HCT116 (cell line): ENCODE data around the gene HFM1.

ENCODE experiments used
- CTCF ChIP-seq, 3 experiments: fragments of 200-600 bp in 1 of 3; sonication (generic) in 1 of 3; IDR thresholded peaks in 2 of 3; conservative IDR thresholded peaks in 1 of 3; 2 replicates each; pipeline ENCODE4 v1.5.1; 2012 to 2017; ENCODE audit warnings: low read depth in 2 of 3, low read length in 2 of 3, antibody characterized with exemption in 1 of 3, borderline replicate concordance in 1 of 3, control low read depth in 1 of 3, mild to moderate bottlenecking in 1 of 3, mixed read lengths in 1 of 3, mixed run types in 1 of 3, moderate library complexity in 1 of 3; ENCODE audit not compliant: insufficient read depth in 1 of 3
- EZH2 ChIP-seq: fragments of 200-600 bp; sonication (generic); IDR thresholded peaks from 2 replicates; pipeline ENCODE4 v1.6.1; 2017; ENCODE audit warnings: antibody characterized with exemption, mixed run types
- JUND ChIP-seq: IDR thresholded peaks from 2 replicates; pipeline ENCODE4 v1.6.1; 2012
- RAD21 ChIP-seq: IDR thresholded peaks from 2 replicates; pipeline ENCODE4 v1.6.1; 2012; ENCODE audit warnings: low read depth, mild to moderate bottlenecking

GRCh38 chr1:91428182-91428798 is 23.7 kb upstream of the HFM1 start:
- TF ChIP-seq CTCF (IDR thresholded peaks at IDR 0.05 in 2 of 3, conservative IDR thresholded peaks at IDR 0.05 in 1 of 3; ENCODE audit: borderline replicate concordance in 1 of 3, insufficient read depth in 1 of 3, low read depth in 2 of 3, low read length in 2 of 3) (no peak), JUND (no peak), EZH2 (no peak), RAD21 (no peak)
